ENCODE data around the gene THBS4. TPM values are rescaled to one million over a fixed set of nuclear protein-coding genes. Genes with fewer than 3 reads are reported as not detected.

The THBS4 gene
- total and polyA plus RNA-seq, 9 of the 15 experiments (the other 6 are each of a cell fraction or from before 2014, with no cell fraction given), result 0.07 to 0.08 TPM; not detected in 7

DNA sequence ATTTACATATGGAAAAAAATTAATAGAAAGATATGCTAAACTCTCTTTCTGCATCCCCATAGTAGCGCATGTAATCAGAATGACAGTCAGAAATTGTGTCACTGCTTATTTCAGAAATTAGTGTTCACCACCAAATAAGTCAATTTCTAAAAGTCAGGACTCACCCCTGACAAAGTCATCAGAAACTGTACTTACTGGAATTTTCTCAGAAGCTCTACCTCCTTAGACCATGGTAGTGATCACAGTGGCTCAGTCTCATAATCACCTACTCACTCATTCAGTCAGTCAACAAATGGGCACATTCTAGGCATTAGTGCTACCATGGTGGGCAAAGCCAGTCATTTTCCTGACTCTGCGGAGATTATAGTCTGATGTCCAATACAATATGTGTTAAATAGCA, 22.0 kb downstream of the THBS4 start (continued):
- TF ChIP-seq RBM34 (IDR thresholded peaks at IDR 0.05; ENCODE audit: borderline replicate concordance, insufficient read depth, low read length), result no peak
- no peak for TF ChIP-seq ERF (CRISPR knock-in tag; IDR thresholded peaks at IDR 0.05)

DNA sequence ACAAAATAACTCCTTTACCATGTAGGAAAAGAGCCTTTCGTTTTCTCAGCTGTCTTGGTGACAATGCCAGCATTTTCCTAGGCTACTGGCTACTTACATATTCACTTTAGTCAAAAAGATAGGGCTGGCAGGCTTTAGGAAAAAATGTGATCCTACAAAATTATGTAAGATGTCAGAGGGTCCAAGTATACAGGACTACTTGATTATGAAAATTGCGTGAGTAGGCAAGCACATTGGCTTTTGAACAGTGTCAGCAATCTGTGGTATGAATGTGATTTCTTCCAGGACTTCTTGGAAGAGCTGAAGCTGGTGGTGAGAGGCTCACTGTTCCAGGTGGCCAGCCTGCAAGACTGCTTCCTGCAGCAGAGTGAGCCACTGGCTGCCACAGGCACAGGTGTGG, 22.8 kb downstream of the THBS4 start:
- H3K4me1 ChIP-seq (replicated peaks in 1 of 2; ENCODE audit: control insufficient read depth in 2 of 2, insufficient read depth in 2 of 2, low read length in 2 of 2), result no peaks in the 10 kb centered on the region
- no peak overlapping the region for H3K9ac ChIP-seq (ENCODE audit: insufficient read depth in 1 of 2, low read depth in 2 of 2, low read length in 2 of 2)
- ChIA-PET POLR2A (interaction anchor here (0.6 to 1.1 kb wide), 2 partner anchors 21 to 1556 kb away, joined by 3 read pairs; no protein-coding TSS in a partner anchor), CTCF (ENCODE audit: low intra/inter-chr PET ratio) (interaction anchor here (0.6 kb wide), 1 partner anchor 27 kb away, joined by 3 read pairs; no protein-coding TSS in a partner anchor)
- no peak overlapping the region for H3K4me3 ChIP-seq
- peaks cover 37 to 46% of the 10 kb centered on the region in 2 experiments for H3K27me3 ChIP-seq (ENCODE audit: control insufficient read depth in 2 of 2, insufficient read depth in 2 of 2, low read length in 2 of 2)
- 0% methylated on average over 2 of the region's 2 CpGs for WGBS (ENCODE audit: insufficient coverage, low coverage, missing lambda C conversion rate)
- ATAC-seq (no peak), DNase-seq (ENCODE audit: extremely low read depth in 1 of 4, low spot score in 3 of 4) (no peak), FAIRE-seq (no peak)
- no peaks in the 10 kb centered on the region for H4K20me1 ChIP-seq (replicated peaks; ENCODE audit: control insufficient read depth, insufficient read depth, low read length)
- H3K9me1 ChIP-seq (ENCODE audit: control insufficient read depth, insufficient read depth, low read length), result no peaks in the 10 kb centered on the region
- H2AFZ ChIP-seq (ENCODE audit: low read depth, low read length), result no peak overlapping the region
- intact Hi-C loops (cut with micrococcal nuclease) (no loop called here), in situ Hi-C loops (cut with MboI) (no loop called here)
- TF ChIP-seq ZNF707 (CRISPR knock-in tag; conservative IDR thresholded peaks at IDR 0.05) (no peak), ZNF75A (CRISPR knock-in tag; IDR thresholded peaks at IDR 0.05) (no peak), PTTG1 (tag; IDR thresholded peaks at IDR 0.05; ENCODE audit: low read depth) (no peak), NFRKB (IDR thresholded peaks at IDR 0.05; ENCODE audit: low read depth) (no peak), RBM25 (IDR thresholded peaks at IDR 0.05; ENCODE audit: low read depth, low read length, severe bottlenecking) (no peak)
- TF ChIP-seq, protein P1, sequence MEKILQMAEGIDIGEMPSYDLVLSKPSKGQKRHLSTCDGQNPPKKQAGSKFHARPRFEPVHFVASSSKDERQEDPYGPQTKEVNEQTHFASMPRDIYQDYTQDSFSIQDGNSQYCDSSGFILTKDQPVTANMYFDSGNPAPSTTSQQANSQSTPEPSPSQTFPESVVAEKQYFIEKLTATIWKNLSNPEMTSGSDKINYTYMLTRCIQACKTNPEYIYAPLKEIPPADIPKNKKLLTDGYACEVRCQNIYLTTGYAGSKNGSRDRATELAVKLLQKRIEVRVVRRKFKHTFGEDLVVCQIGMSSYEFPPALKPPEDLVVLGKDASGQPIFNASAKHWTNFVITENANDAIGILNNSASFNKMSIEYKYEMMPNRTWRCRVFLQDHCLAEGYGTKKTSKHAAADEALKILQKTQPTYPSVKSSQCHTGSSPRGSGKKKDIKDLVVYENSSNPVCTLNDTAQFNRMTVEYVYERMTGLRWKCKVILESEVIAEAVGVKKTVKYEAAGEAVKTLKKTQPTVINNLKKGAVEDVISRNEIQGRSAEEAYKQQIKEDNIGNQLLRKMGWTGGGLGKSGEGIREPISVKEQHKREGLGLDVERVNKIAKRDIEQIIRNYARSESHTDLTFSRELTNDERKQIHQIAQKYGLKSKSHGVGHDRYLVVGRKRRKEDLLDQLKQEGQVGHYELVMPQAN (IDR thresholded peaks at IDR 0.05; ENCODE audit: borderline replicate concordance), result no peak
- H3K9me3 ChIP-seq (replicated peaks; ENCODE audit: control insufficient read depth, insufficient read depth, low read depth, low read length), result no peaks in the 10 kb centered on the region; the same call in 1 of the 2 replicates
- BruUV-seq (replicated peaks), result no TSS peak
- no peak overlapping the region for H3K4me2 ChIP-seq (ENCODE audit: insufficient read depth, low read length)
- no peaks in the 10 kb centered on the region for H3K79me2 ChIP-seq (ENCODE audit: control insufficient read depth, insufficient read depth, low read length)
- no peaks in the 10 kb centered on the region for H3K36me3 ChIP-seq (ENCODE audit: control insufficient read depth, insufficient read depth, low read length)
- no peak overlapping the region for H3K27ac ChIP-seq (ENCODE audit: extremely low read depth, low read depth, low read length)
